H1 (cell line): ENCODE results near the gene CACNA1D. TPM values are rescaled to one million over a fixed set of nuclear protein-coding genes. Genes with fewer than 3 reads are reported as not detected.

Experiments
- CTCF ChIA-PET: fragments of 300-600 bp; sonication (Branson Sonifier 250); formaldehyde crosslinking; loops from one replicate; lab custom pipeline; 2021; ENCODE audit not compliant: partially characterized antibody; lab: Charles Lee
- POLR2A ChIA-PET: fragments of 300-600 bp; sonication (Branson Sonifier 250); formaldehyde crosslinking; loops from one replicate; lab custom pipeline; 2021; ENCODE audit warnings: inconsistent platforms; ENCODE audit not compliant: partially characterized antibody; lab: Charles Lee
- DNase-seq, 2 experiments: peaks; one replicate each; pipeline versions ENCODE4 v3.0.0 to v3.0.0-alpha.2; 2010 to 2022; ENCODE audit warnings: low spot score in 2 of 2, low read depth in 1 of 2, mixed read lengths in 1 of 2
- FAIRE-seq: peaks from 2 replicates; lab custom pipeline; 2011; peaks lifted over from hg19 to GRCh38; lab: Jason Lieb, UNC
- H2AFZ ChIP-seq: 2 replicates; pipeline ENCODE4 v1.8.1; 2012; ENCODE audit warnings: low read length, inconsistent platforms
- H2AK5ac ChIP-seq: 2 replicates; pipeline ENCODE4 v1.6.1; 2013; ENCODE audit warnings: low read depth, low read length
- H2BK120ac ChIP-seq: replicated peaks from 2 replicates; pipeline ENCODE3; 2013; ENCODE audit warnings: low read depth, low read length, inconsistent platforms
- H2BK12ac ChIP-seq: 2 replicates; pipeline ENCODE4 v1.6.1; 2013; ENCODE audit warnings: low read depth, low read length
- H2BK15ac ChIP-seq: 2 replicates; pipeline ENCODE4 v1.6.1; 2013; ENCODE audit warnings: low read length
- H2BK20ac ChIP-seq: 2 replicates; pipeline ENCODE4 v1.6.1; 2013; ENCODE audit warnings: low read length
- H2BK5ac ChIP-seq: 2 replicates; pipeline ENCODE4 v1.6.1; 2013; ENCODE audit warnings: low read depth, low read length
- H3K14ac ChIP-seq: 2 replicates; pipeline ENCODE4 v1.6.1; 2013; ENCODE audit warnings: inconsistent platforms; ENCODE audit not compliant: insufficient read length
- H3K18ac ChIP-seq: 2 replicates; pipeline ENCODE4 v1.6.1; 2013; ENCODE audit warnings: low read length; ENCODE audit errors: extremely low read depth
- H3K23ac ChIP-seq: 2 replicates; pipeline ENCODE4 v1.6.1; 2013; ENCODE audit warnings: inconsistent platforms; ENCODE audit not compliant: insufficient read length
- H3K23me2 ChIP-seq: 2 replicates; pipeline ENCODE4 v1.6.1; 2013; ENCODE audit warnings: low read depth, low read length
- H3K27ac ChIP-seq: 2 replicates; pipeline ENCODE4 v1.6.1; 2011; ENCODE audit warnings: low read depth, low read length, inconsistent platforms
- H3K27me3 ChIP-seq, 4 experiments: replicated peaks in 1 of 4; 1 replicate in 1 of 4; 2 replicates in 3 of 4; pipeline versions ENCODE4 v1.6.1 to v1.8.1; 2011 to 2013; ENCODE audit warnings: low read length in 3 of 4, mild to moderate bottlenecking in 3 of 4, inconsistent platforms in 2 of 4, mixed read lengths in 2 of 4, moderate library complexity in 1 of 4; ENCODE audit not compliant: control insufficient read depth in 3 of 4, insufficient read depth in 3 of 4; ENCODE audit errors: extremely low read depth in 1 of 4
- H3K36me3 ChIP-seq, 4 experiments: 2 replicates each; pipeline versions ENCODE4 v1.6.1 to v1.8.1; 2011 to 2013; ENCODE audit warnings: mild to moderate bottlenecking in 4 of 4, low read length in 3 of 4, moderate library complexity in 2 of 4, control low read depth in 1 of 4, inconsistent platforms in 1 of 4; ENCODE audit not compliant: insufficient read depth in 4 of 4, control insufficient read depth in 2 of 4
- H3K4ac ChIP-seq: replicated peaks from 2 replicates; pipeline ENCODE3; 2013; ENCODE audit warnings: low read length, low read depth, mixed read lengths, inconsistent platforms; ENCODE audit not compliant: insufficient read length
- H3K4me1 ChIP-seq, 4 experiments: replicated peaks in 1 of 4; 1 replicate in 1 of 4; 2 replicates in 3 of 4; pipeline versions ENCODE4 v1.6.1 to v1.8.1; 2011 to 2013; ENCODE audit warnings: low read length in 3 of 4, inconsistent platforms in 2 of 4, mixed read lengths in 1 of 4; ENCODE audit not compliant: insufficient read depth in 4 of 4, control insufficient read depth in 3 of 4
- H3K4me2 ChIP-seq, 2 experiments: 2 replicates each; pipeline versions ENCODE4 v1.6.1 to v1.8.1; 2011 to 2013; ENCODE audit warnings: low read depth in 2 of 2, low read length in 2 of 2, control low read depth in 1 of 2, inconsistent platforms in 1 of 2, mild to moderate bottlenecking in 1 of 2; ENCODE audit not compliant: insufficient read depth in 1 of 2
- H3K4me3 ChIP-seq, 4 experiments: fragments of 200-600, 300-600 bp in 1 of 4; sonication (generic), shearing (Covaris generic), sonication (Bioruptor Twin) in 1 of 4; 2 replicates each; pipeline versions ENCODE4 v1.5.1 to v1.8.1; 2011 to 2016; ENCODE audit warnings: low read length in 4 of 4, low read depth in 3 of 4, control low read depth in 2 of 4, inconsistent platforms in 2 of 4, mild to moderate bottlenecking in 2 of 4, mixed read lengths in 1 of 4, moderate library complexity in 1 of 4; ENCODE audit not compliant: insufficient read depth in 2 of 4; ENCODE audit errors: extremely low read depth in 1 of 4
- H3K56ac ChIP-seq: replicated peaks from 2 replicates; pipeline ENCODE3; 2013; ENCODE audit warnings: low read depth, mild to moderate bottlenecking, mixed read lengths, low read length, inconsistent platforms; ENCODE audit not compliant: insufficient read length
- H3K79me1 ChIP-seq: 2 replicates; pipeline ENCODE4 v1.6.1; 2013; ENCODE audit warnings: low read depth, low read length, control low read depth
- H3K79me2 ChIP-seq, 2 experiments: 2 replicates each; pipeline versions ENCODE4 v1.6.1 to v1.8.1; 2012 to 2013; ENCODE audit warnings: low read length in 2 of 2, mild to moderate bottlenecking in 2 of 2, inconsistent platforms in 1 of 2; ENCODE audit not compliant: insufficient read depth in 2 of 2, control insufficient read depth in 1 of 2
- H3K9ac ChIP-seq, 4 experiments: replicated peaks in 1 of 4; 1 replicate in 1 of 4; 2 replicates in 3 of 4; pipeline versions ENCODE4 v1.6.1 to v1.8.1; 2011 to 2013; ENCODE audit warnings: low read depth in 3 of 4, low read length in 3 of 4, control low read depth in 2 of 4, mild to moderate bottlenecking in 2 of 4, moderate library complexity in 2 of 4, inconsistent platforms in 1 of 4; ENCODE audit errors: extremely low read depth in 1 of 4
- H3K9me3 ChIP-seq, 2 experiments: 2 replicates each; pipeline versions ENCODE4 v1.6.1 to v1.8.1; 2012 to 2013; ENCODE audit warnings: mild to moderate bottlenecking in 2 of 2, moderate library complexity in 2 of 2, control low read depth in 1 of 2, inconsistent platforms in 1 of 2, low read depth in 1 of 2, low read length in 1 of 2, mixed read lengths in 1 of 2; ENCODE audit not compliant: insufficient read depth in 2 of 2
- H4K20me1 ChIP-seq, 2 experiments: replicated peaks in 1 of 2; 2 replicates each; pipeline versions ENCODE3 to v1.8.1; 2011 to 2013; ENCODE audit warnings: inconsistent platforms in 2 of 2, low read length in 2 of 2, mild to moderate bottlenecking in 1 of 2; ENCODE audit not compliant: insufficient read depth in 2 of 2, control insufficient read depth in 1 of 2
- H4K5ac ChIP-seq: 2 replicates; pipeline ENCODE4 v1.6.1; 2013; ENCODE audit warnings: low read length, low read depth, mixed read lengths, inconsistent platforms; ENCODE audit not compliant: insufficient read length
- H4K8ac ChIP-seq: 2 replicates; pipeline ENCODE4 v1.8.0; 2013; ENCODE audit warnings: mild to moderate bottlenecking, moderate library complexity, low read length, inconsistent platforms; ENCODE audit not compliant: insufficient read depth; ENCODE audit errors: extremely low read depth
- H4K91ac ChIP-seq: replicated peaks from 2 replicates; pipeline ENCODE3; 2013; ENCODE audit warnings: low read length, mixed read lengths, inconsistent platforms; ENCODE audit not compliant: insufficient read length
- CHD1 ChIP-seq: IDR thresholded peaks from 2 replicates; pipeline ENCODE4 v1.6.1; 2012; ENCODE audit warnings: low read depth, low read length, improper control_type of control experiment
- RFX5 ChIP-seq: IDR thresholded peaks from 2 replicates; pipeline ENCODE4 v1.6.1; 2011; ENCODE audit warnings: low read depth, low read length, improper control_type of control experiment, borderline replicate concordance
- SAP30 ChIP-seq: fragments of 300-600 bp; sonication (generic); IDR thresholded peaks from 2 replicates; pipeline ENCODE4 v1.7.1; 2012; ENCODE audit warnings: low read length, moderate library complexity, mild to moderate bottlenecking, inconsistent platforms; ENCODE audit not compliant: insufficient read depth, insufficient replicate concordance
- TAF1 ChIP-seq: IDR thresholded peaks from 2 replicates; pipeline ENCODE4 v1.6.1; 2011; ENCODE audit warnings: mild to moderate bottlenecking, low read depth, low read length
- WGBS, 2 experiments: shearing (Covaris generic) in 1 of 2; methylation state at CpG; one replicate each; pipeline versions ENCODE4 v1.1.6 to v1.1.7; 2013 to 2015; ENCODE audit warnings: low lambda C conversion rate in 2 of 2, mixed read lengths in 2 of 2, inconsistent platforms in 1 of 2, low coverage in 1 of 2, missing lambda C conversion rate in 1 of 2; ENCODE audit not compliant: insufficient replicate concordance in 2 of 2, insufficient coverage in 1 of 2, insufficient read length in 1 of 2; ENCODE audit errors: extremely low coverage in 1 of 2, missing lambda C conversion rate in 1 of 2; 5-methylcytosine and 5-hydroxymethylcytosine counted together
- polyA plus RNA-seq, 7 experiments: library from polyadenylated mRNA; depleted of rRNA in 3 of 7; stranded (reverse) in 5 of 7; unstranded in 2 of 7; fragments of >200 nt in 5 of 7; fragments of 200-250 nt in 2 of 7; gene quantifications; 1 replicate in 5 of 7; 2 replicates in 1 of 7; 4 replicates in 1 of 7; pipeline versions ENCODE4 v1.2.1 to v1.2.3, GENCODE V29; 2011 to 2013; ENCODE audit warnings: missing spikeins in 2 of 7, mixed read lengths in 2 of 7
- total RNA-seq: library from RNA; stranded (reverse); fragmentation: NEBNext Ultra II Directional; extraction: Animal tissue kit (Norgen Biotek cat#: 25700); gene quantifications from 2 replicates; pipeline ENCODE4 v1.2.1, GENCODE V29; 2021

Gene CACNA1D
- total and polyA plus RNA-seq, 2 of the 8 experiments (the other 6 are each of a cell fraction or from before 2014, with no cell fraction given), result 2.0 to 2.9 TPM

DNA sequence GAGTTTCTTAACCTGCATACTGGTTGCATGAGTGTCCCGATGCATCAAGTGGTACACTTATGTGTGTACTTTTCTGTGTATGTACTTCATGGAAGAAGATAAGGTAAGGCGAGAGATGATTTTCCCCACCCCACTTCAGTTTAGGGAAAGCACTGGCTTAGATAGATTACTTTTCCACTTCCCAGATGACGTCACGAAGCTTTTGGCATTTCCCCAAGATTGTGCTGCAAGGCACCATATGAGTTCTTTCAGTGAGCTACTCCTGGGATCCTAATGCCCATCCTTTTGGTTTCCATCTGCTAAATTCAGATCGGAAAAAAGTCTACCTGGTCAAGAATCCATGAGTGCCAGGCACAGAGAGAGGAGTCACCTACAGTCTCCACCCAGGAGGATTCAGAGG is 356.5 kb downstream of the CACNA1D start:
- ChIA-PET POLR2A (interaction anchor here (0.6 kb wide), 1 partner anchor 373 kb away, joined by 4 read pairs; no protein-coding TSS in a partner anchor), CTCF (interaction anchor here (0.5 to 1.1 kb wide), 3 partner anchors 13 to 18 kb away, joined by 3 read pairs; no protein-coding TSS in a partner anchor)
- Histone ChIP-seq H3K18ac (no peak overlapping the region), H3K23me2 (peaks cover 8% of the 10 kb centered on the region), H3K14ac (no peak overlapping the region), H3K56ac (no peak overlapping the region), H2BK120ac (no peak overlapping the region), H4K8ac (no peak overlapping the region), H2AK5ac (no peak overlapping the region), H3K23ac (no peak overlapping the region), H2AFZ (no peak overlapping the region), H3K4me2 (no peak overlapping the region), H3K79me2 (no peaks in the 10 kb centered on the region; a peak in 1 of 4 replicates), H4K20me1 (peaks cover 2 to 3% of the 10 kb centered on the region in 2 experiments), H3K4me3 (no peak overlapping the region), H4K5ac (no peak overlapping the region), H3K27me3 (peaks cover 3 to 16% (median 9%) of the 10 kb centered on the region in 4 experiments), H4K91ac (no peak overlapping the region), H3K4ac (no peak overlapping the region), H2BK5ac (no peak overlapping the region), H3K9ac (no peak overlapping the region), H3K79me1 (peaks cover 5% of the 10 kb centered on the region; the same call in 1 of the 2 replicates), H3K27ac (no peak overlapping the region), H3K36me3 (peaks cover 0 to 7% (median 3%) of the 10 kb centered on the region in 4 experiments; a peak in 5 of 8 replicates), H3K9me3 (no peaks in the 10 kb centered on the region), H3K4me1 (peaks cover 0 to 5% (median under 1%) of the 10 kb centered on the region in 4 experiments; a peak in 3 of 7 replicates), H2BK12ac (no peak overlapping the region), H2BK15ac (no peak overlapping the region), H2BK20ac (no peak overlapping the region)
- TF ChIP-seq TAF1 (no peak), RFX5 (no peak), SAP30 (no peak), CHD1 (no peak)
- no peak for FAIRE-seq
- no peak for DNase-seq
- WGBS, 2 experiments, result 94% methylated on average over 5 of the region's 5 CpGs; no CpG with 5 or more reads in 1 of the 2 experiments
